Activated T-cell treated with anti-CD3 and anti-CD28 coated beads for 24 hours (primary cell): ENCODE results near the gene IL10.

Experiments used
- DNase-seq: peaks from one replicate; pipeline ENCODE4 v3.0.0-alpha.2; 2020; ENCODE audit warnings: low read depth

Gene IL10

GRCh38 chr1:206772243-206772937 is at the start of gene IL10:
Gene IL10 (minus strand): TSS chr1:206772494. CDS start chr1:206772435, 59 bp downstream.
- no peak for DNase-seq

- DNase-seq: no peak
Observed at GRCh38 chr1:206821493-206821892, 49.2 kb upstream of the IL10 start.

GRCh38 chr1:206816390-206817287 is 44.3 kb upstream of the IL10 start:
- DNase-seq: peak; percentile 37

GRCh38 chr1:206814716-206815341 is 42.5 kb upstream of the IL10 start:
- no peak for DNase-seq

GRCh38 chr1:206812471-206812870 is 40.2 kb upstream of the IL10 start:
- DNase-seq: no peak

- peak; percentile 43 for DNase-seq
Observed at GRCh38 chr1:206809504-206810084, 37.3 kb upstream of the IL10 start.

- peak; percentile 33 for DNase-seq
Observed at GRCh38 chr1:206808615-206809014, 36.3 kb upstream of the IL10 start.

- DNase-seq: no peak
Observed at GRCh38 chr1:206805357-206805756, 33.1 kb upstream of the IL10 start.

- DNase-seq: no peak
Observed at GRCh38 chr1:206804156-206804737, 32.0 kb upstream of the IL10 start.

- DNase-seq: peak; percentile 71
Observed at GRCh38 chr1:206803221-206803730, 31.0 kb upstream of the IL10 start.

GRCh38 chr1:206802401-206802800 is 30.1 kb upstream of the IL10 start:
- DNase-seq: no peak

GRCh38 chr1:206801467-206801866 is 29.2 kb upstream of the IL10 start:
- no peak for DNase-seq

GRCh38 chr1:206800891-206801290 is 28.6 kb upstream of the IL10 start:
- no peak for DNase-seq

- DNase-seq: no peak
Observed at GRCh38 chr1:206800411-206800810, 28.1 kb upstream of the IL10 start.

- no peak for DNase-seq
Observed at GRCh38 chr1:206799311-206799710, 27.0 kb upstream of the IL10 start.

GRCh38 chr1:206798384-206798996 is 26.2 kb upstream of the IL10 start:
- DNase-seq: no peak

- no peak for DNase-seq
Observed at GRCh38 chr1:206797534-206798383, 25.5 kb upstream of the IL10 start.

- no peak for DNase-seq
Observed at GRCh38 chr1:206796981-206797402, 24.7 kb upstream of the IL10 start.

GRCh38 chr1:206796116-206796515 is 23.8 kb upstream of the IL10 start:
- DNase-seq: no peak

GRCh38 chr1:206794294-206794908 is 22.1 kb upstream of the IL10 start:
- peak; percentile 52 for DNase-seq
